HG03196 (cell line): Measurements from ENCODE around the gene INPP5E.
A peak's percentile ranks its signal among the peaks of the same experiment; 100 is the strongest.

Experiments used
- ATAC-seq: cut with Tn5 transposase; IDR thresholded peaks from one replicate; pipeline ENCODE4 v1.9.1; 2021; ENCODE audit not compliant: unreplicated experiment

Gene INPP5E

GRCh38 chr9:136439481-136440408 lies at the start of gene INPP5E:
TSS of gene INPP5E (minus strand) at chr9:136439845. CDS start at chr9:136439419, 426 bp downstream.
- ATAC-seq, result peak; percentile 60

GRCh38 chr9:136488247-136489214 lies 48.9 kb upstream of the INPP5E start:
- ATAC-seq, result no peak

GRCh38 chr9:136487672-136488071 lies 48.0 kb upstream of the INPP5E start:
- ATAC-seq, result no peak

- ATAC-seq, result no peak
Measured at GRCh38 chr9:136486823-136487620, 47.4 kb upstream of the INPP5E start.

- no peak for ATAC-seq
Measured at GRCh38 chr9:136486131-136486530, 46.5 kb upstream of the INPP5E start.

GRCh38 chr9:136485049-136486045 lies 45.7 kb upstream of the INPP5E start:
- ATAC-seq, result no peak

GRCh38 chr9:136484153-136485048 lies 44.8 kb upstream of the INPP5E start:
- ATAC-seq, result no peak

GRCh38 chr9:136483589-136484152 lies 44.0 kb upstream of the INPP5E start:
- ATAC-seq, result peak; percentile 59

GRCh38 chr9:136482793-136483588 lies 43.3 kb upstream of the INPP5E start, which contains the start of gene SEC16A:
TSS of gene SEC16A (minus strand) at chr9:136483040. CDS start at chr9:136477615, 5,425 bp downstream.
- peak; percentile 50 for ATAC-seq

GRCh38 chr9:136482046-136482792 lies 42.6 kb upstream of the INPP5E start:
- no peak for ATAC-seq

GRCh38 chr9:136481558-136481957 lies 41.9 kb upstream of the INPP5E start:
- ATAC-seq, result no peak

GRCh38 chr9:136476369-136477150 lies 36.9 kb upstream of the INPP5E start:
- no peak for ATAC-seq

GRCh38 chr9:136474974-136475865 lies 35.6 kb upstream of the INPP5E start:
- ATAC-seq, result no peak

GRCh38 chr9:136474021-136474640 lies 34.5 kb upstream of the INPP5E start:
- no peak for ATAC-seq
